B cell (primary cell): ENCODE results near the gene LENEP. TPM values are rescaled to one million over a fixed set of nuclear protein-coding genes. Genes with fewer than 3 reads are reported as not detected.

Experiments used
- ATAC-seq: fragments of 200-7000 bp; cut with Tn5 transposase; one replicate; pipeline ENCODE4 v1.10.0; 2021; ENCODE audit warnings: low read depth, mild to moderate bottlenecking, moderate number of reproducible peaks, moderate library complexity
- CTCF ChIA-PET: fragments of 350-600 bp; sonication (Branson Sonifier 250); formaldehyde crosslinking; loops from one replicate; lab custom pipeline; 2021; ENCODE audit warnings: antibody characterized with exemption, inconsistent platforms; lab: Charles Lee
- POLR2A ChIA-PET: fragments of 350-600 bp; sonication (Branson Sonifier 250); formaldehyde crosslinking; loops from one replicate; lab custom pipeline; 2021; ENCODE audit warnings: antibody characterized with exemption; lab: Charles Lee
- DNase-seq: peaks from one replicate; pipeline ENCODE4 v3.0.0; 2013
- H2AFZ ChIP-seq: 2 replicates; pipeline ENCODE4 v1.6.1; 2012; ENCODE audit warnings: mild to moderate bottlenecking, low read depth, low read length; ENCODE audit not compliant: insufficient read depth, poor library complexity, severe bottlenecking
- H3K27ac ChIP-seq, 2 donors: 1 replicate in 1 of 2; 2 replicates in 1 of 2; pipeline ENCODE4 v1.5.1; 2012 to 2013; ENCODE audit warnings: low read length in 2 of 2, mild to moderate bottlenecking in 2 of 2, moderate library complexity in 1 of 2
- H3K27me3 ChIP-seq, 4 experiments: fragments of 200-600 bp in 1 of 4; sonication (generic) in 1 of 4; replicated peaks in 1 of 4; 1 replicate in 2 of 4; 2 replicates in 2 of 4; pipeline versions ENCODE4 v1.6.1 to v1.7.0; 2013 to 2016; ENCODE audit warnings: low read length in 3 of 4, mild to moderate bottlenecking in 2 of 4, mixed read lengths in 1 of 4, moderate library complexity in 1 of 4; ENCODE audit not compliant: insufficient read depth in 4 of 4, control insufficient read depth in 3 of 4; ENCODE audit errors: control extremely low read depth in 1 of 4
- H3K36me3 ChIP-seq, 2 experiments: replicated peaks in 1 of 2; 1 replicate in 1 of 2; 2 replicates in 1 of 2; pipeline versions ENCODE4 v1.6.1 to v1.7.1; 2013; ENCODE audit warnings: low read length in 1 of 2; ENCODE audit not compliant: insufficient read depth in 2 of 2, control insufficient read depth in 1 of 2; ENCODE audit errors: control extremely low read depth in 1 of 2, extremely low read depth in 1 of 2
- H3K4me1 ChIP-seq, 2 donors: fragments of 200-600 bp in 1 of 2; sonication (generic) in 1 of 2; 1 replicate in 1 of 2; 2 replicates in 1 of 2; pipeline versions ENCODE4 v1.5.1 to v1.6.1; 2013 to 2017; ENCODE audit warnings: low read length in 2 of 2; ENCODE audit not compliant: control insufficient read depth in 2 of 2, insufficient read depth in 2 of 2
- H3K4me2 ChIP-seq: replicated peaks from 2 replicates; pipeline ENCODE3; 2012; ENCODE audit warnings: mild to moderate bottlenecking, low read depth, low read length; ENCODE audit not compliant: poor library complexity, severe bottlenecking
- H3K4me3 ChIP-seq, 5 experiments: fragments of 200-600 bp in 1 of 5; sonication (generic) in 1 of 5; 1 replicate in 3 of 5; 2 replicates in 2 of 5; pipeline versions ENCODE4 v1.5.1 to v1.7.0; 2011 to 2016; ENCODE audit warnings: low read length in 4 of 5, mild to moderate bottlenecking in 4 of 5, low read depth in 2 of 5, control low read depth in 1 of 5, moderate library complexity in 1 of 5; ENCODE audit not compliant: insufficient read depth in 1 of 5; ENCODE audit errors: control extremely low read depth in 1 of 5, extremely low read depth in 1 of 5
- H3K79me2 ChIP-seq: fragments of 200-600 bp; sonication (generic); one replicate; pipeline ENCODE4 v1.6.0; 2016; ENCODE audit warnings: low read length; ENCODE audit not compliant: control insufficient read depth, insufficient read depth
- H3K9ac ChIP-seq: fragments of 200-600 bp; sonication (generic); 2 replicates; pipeline ENCODE4 v1.6.1; 2017; ENCODE audit warnings: mild to moderate bottlenecking, low read length, moderate library complexity
- H3K9me3 ChIP-seq, 3 donors: one replicate each; pipeline versions ENCODE4 v1.6.1 to v1.7.1; 2013; ENCODE audit warnings: low read length in 2 of 3; ENCODE audit not compliant: control insufficient read depth in 2 of 3, insufficient read depth in 1 of 3; ENCODE audit errors: control extremely low read depth in 1 of 3
- H4K20me1 ChIP-seq: 2 replicates; pipeline ENCODE4 v1.6.0; 2012; ENCODE audit warnings: mild to moderate bottlenecking, low read length; ENCODE audit not compliant: insufficient read depth, control insufficient read depth, poor library complexity, severe bottlenecking
- H3K27ac Mint-ChIP-seq: one replicate; pipeline ENCODE4 v1.8.0; 2021; ENCODE audit warnings: mixed read lengths
- H3K27me3 Mint-ChIP-seq: one replicate; pipeline ENCODE4 v1.8.0; 2021; ENCODE audit warnings: mixed read lengths
- H3K4me1 Mint-ChIP-seq: one replicate; pipeline ENCODE4 v1.8.0; 2021; ENCODE audit warnings: mixed read lengths
- H3K4me3 Mint-ChIP-seq: one replicate; pipeline ENCODE4 v1.8.0; 2021; ENCODE audit warnings: mixed read lengths
- H3K9me3 Mint-ChIP-seq: one replicate; pipeline ENCODE4 v1.8.0; 2022; ENCODE audit warnings: mixed read lengths; ENCODE audit not compliant: insufficient read depth
- EZH2 ChIP-seq: IDR thresholded peaks from 2 replicates; pipeline ENCODE4 v1.6.1; 2012; ENCODE audit warnings: borderline replicate concordance, low read depth, mild to moderate bottlenecking, moderate library complexity, low read length; ENCODE audit not compliant: insufficient read depth, poor library complexity, severe bottlenecking
- WGBS: methylation state at CpG from one replicate; pipeline ENCODE4 v1.1.5; 2013; ENCODE audit warnings: missing lambda C conversion rate; ENCODE audit not compliant: insufficient coverage; 5-methylcytosine and 5-hydroxymethylcytosine counted together
- intact Hi-C: fragments of 100-400 bp; cut with micrococcal nuclease; formaldehyde crosslinking; loops from one replicate; pipeline ENCODE4 v1.10.0; 2022
- polyA plus RNA-seq: library from polyadenylated mRNA; depleted of rRNA; stranded (reverse); fragments of >200 nt; gene quantifications from 2 replicates; pipeline ENCODE4 v1.2.3, GENCODE V29; 2012
- total RNA-seq, 2 donors: library from RNA; stranded (reverse); fragments of 120-200 nt in 1 of 2; gene quantifications; 1 replicate in 1 of 2; 2 replicates in 1 of 2; pipeline versions ENCODE4 v1.2.3 to v1.2.4, GENCODE V29; 2013 to 2022
- TF ChIP-seq, protein P1 (sequence below): fragments of 200-600 bp; IDR thresholded peaks from one replicate; pipeline ENCODE4 v1.8.0; 2022; ENCODE audit warnings: antibody characterized with exemption, mild to moderate bottlenecking

LENEP gene
- total and polyA plus RNA-seq, 2 donors (not counting 1 experiment from before 2014, with no cell fraction given), result 2.0 TPM; not detected in 1

DNA sequence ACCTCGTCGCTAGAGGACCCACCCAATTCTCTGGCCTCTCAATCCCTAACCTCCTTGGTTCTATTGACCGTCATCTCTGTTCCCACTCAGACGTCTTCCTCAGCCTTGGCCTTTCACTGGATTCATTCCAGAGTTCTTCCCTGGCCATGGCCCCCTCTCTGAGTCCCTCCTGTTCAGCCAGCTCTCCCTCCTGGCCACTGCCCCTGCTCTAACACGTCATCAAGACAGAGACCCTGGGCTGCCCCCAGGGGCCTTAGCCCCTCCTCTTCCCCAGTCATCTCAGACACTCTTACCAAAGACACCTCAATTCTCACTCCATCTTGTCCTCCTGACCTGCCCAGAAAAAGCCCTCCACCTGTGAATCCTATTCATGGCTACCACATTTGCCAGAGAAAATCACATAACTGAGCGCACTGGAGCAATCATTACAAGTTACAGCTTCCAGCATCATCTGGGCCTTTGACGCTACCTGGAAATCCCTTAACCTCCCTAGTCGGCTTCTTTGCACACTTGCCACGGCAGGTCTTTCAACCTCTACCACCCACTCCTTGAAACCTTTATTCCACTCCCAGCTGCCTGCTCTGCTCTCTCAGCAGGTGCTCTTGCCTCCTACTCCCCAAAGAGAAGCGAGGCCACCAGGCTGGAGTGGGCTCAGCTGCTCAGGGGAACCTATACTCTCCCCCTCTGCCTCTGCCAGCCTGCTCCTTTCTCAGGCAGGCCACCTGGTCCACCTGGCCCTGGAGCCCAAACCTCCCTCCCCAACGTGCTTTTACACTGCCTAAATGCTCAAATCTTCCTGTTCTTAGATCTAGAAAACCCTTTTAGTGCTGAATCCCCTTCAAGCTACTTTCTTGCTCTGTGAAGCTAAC lies 26.2 kb downstream of the LENEP start:
- no peak overlapping the region for H2AFZ ChIP-seq
- POLR2A ChIA-PET, result interaction anchor here (1.2 to 1.6 kb wide), 2 partner anchors 9 to 20 kb away, joined by 4 read pairs; no protein-coding TSS in a partner anchor
- Mint-ChIP-seq H3K4me1 (peaks cover 46% of the 10 kb centered on the region), H3K27me3 (no peaks in the 10 kb centered on the region), H3K4me3 (peak overlapping the region; percentile 42), H3K27ac (peak overlapping the region; percentile 78), H3K9me3 (no peaks in the 10 kb centered on the region)
- no peak overlapping the region for H3K9ac ChIP-seq
- peaks cover 3% of the 10 kb centered on the region for H3K79me2 ChIP-seq
- intact Hi-C loops, result no loop called here
- H3K27ac ChIP-seq, result no peak overlapping the region
- CTCF ChIA-PET, result interaction anchor here (0.8 to 17.4 kb wide), 15 partner anchors 9 to 83 kb away, joined by 3 to 295 read pairs (median 4); partner anchors contain the start of genes ADAM15, CKS1B, FLAD1 and LENEP
- H3K9me3 ChIP-seq, result peaks cover 0 to 2% (median 0%) of the 10 kb centered on the region in 3 donors
- H3K4me3 ChIP-seq, result no peak overlapping the region
- H4K20me1 ChIP-seq, result peaks cover 5% of the 10 kb centered on the region
- WGBS, result 85% methylated on average over 11 of the region's 11 CpGs
- peaks cover 30 to 45% of the 10 kb centered on the region in 2 donors for H3K4me1 ChIP-seq
- peaks cover 0 to 11% of the 10 kb centered on the region in 2 experiments for H3K36me3 ChIP-seq
- ATAC-seq (no peak), DNase-seq (no peak)
- no peaks in the 10 kb centered on the region for H3K27me3 ChIP-seq
- TF ChIP-seq, protein P1, sequence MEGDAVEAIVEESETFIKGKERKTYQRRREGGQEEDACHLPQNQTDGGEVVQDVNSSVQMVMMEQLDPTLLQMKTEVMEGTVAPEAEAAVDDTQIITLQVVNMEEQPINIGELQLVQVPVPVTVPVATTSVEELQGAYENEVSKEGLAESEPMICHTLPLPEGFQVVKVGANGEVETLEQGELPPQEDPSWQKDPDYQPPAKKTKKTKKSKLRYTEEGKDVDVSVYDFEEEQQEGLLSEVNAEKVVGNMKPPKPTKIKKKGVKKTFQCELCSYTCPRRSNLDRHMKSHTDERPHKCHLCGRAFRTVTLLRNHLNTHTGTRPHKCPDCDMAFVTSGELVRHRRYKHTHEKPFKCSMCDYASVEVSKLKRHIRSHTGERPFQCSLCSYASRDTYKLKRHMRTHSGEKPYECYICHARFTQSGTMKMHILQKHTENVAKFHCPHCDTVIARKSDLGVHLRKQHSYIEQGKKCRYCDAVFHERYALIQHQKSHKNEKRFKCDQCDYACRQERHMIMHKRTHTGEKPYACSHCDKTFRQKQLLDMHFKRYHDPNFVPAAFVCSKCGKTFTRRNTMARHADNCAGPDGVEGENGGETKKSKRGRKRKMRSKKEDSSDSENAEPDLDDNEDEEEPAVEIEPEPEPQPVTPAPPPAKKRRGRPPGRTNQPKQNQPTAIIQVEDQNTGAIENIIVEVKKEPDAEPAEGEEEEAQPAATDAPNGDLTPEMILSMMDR, result no peak
- TF ChIP-seq EZH2, result no peak
- H3K4me2 ChIP-seq, result no peak overlapping the region
